Upper lobe of right lung (tissue), 1 donor: ENCODE measurements around the gene PSMD5. TPM values are rescaled to one million over a fixed set of nuclear protein-coding genes. Genes with fewer than 3 reads are reported as not detected.
A peak's percentile ranks its signal among the peaks of the same experiment; 100 is the strongest.

ENCODE experiments used
- ATAC-seq: fragments of 200-7000 bp; cut with Tn5 transposase; one replicate; pipeline ENCODE4 v1.9.1; 2020; ENCODE audit warnings: mild to moderate bottlenecking, moderate library complexity
- DNase-seq: peaks from one replicate; pipeline ENCODE4 v3.0.0-alpha.2; 2020
- H3K27ac ChIP-seq: fragments of 200-600 bp; one replicate; pipeline ENCODE4 v1.8.0; 2022
- H3K27me3 ChIP-seq: fragments of 200-600 bp; one replicate; pipeline ENCODE4 v1.8.0; 2022; ENCODE audit warnings: mild to moderate bottlenecking
- H3K36me3 ChIP-seq: fragments of 200-600 bp; one replicate; pipeline ENCODE4 v1.8.0; 2022
- H3K4me1 ChIP-seq: fragments of 200-600 bp; one replicate; pipeline ENCODE4 v1.8.0; 2022
- H3K4me3 ChIP-seq: fragments of 200-600 bp; one replicate; pipeline ENCODE4 v1.8.0; 2022; ENCODE audit warnings: mild to moderate bottlenecking
- H3K9me3 ChIP-seq: fragments of 200-600 bp; one replicate; pipeline ENCODE4 v1.8.0; 2022
- CTCF ChIP-seq: fragments of 200-600 bp; IDR thresholded peaks from one replicate; pipeline ENCODE4 v1.8.0; 2022; ENCODE audit warnings: antibody characterized with exemption
- intact Hi-C: fragments of 100-400 bp; cut with DNase I; formaldehyde crosslinking; loops from one replicate; pipeline ENCODE4 v1.11.0; 2022
- long read RNA-seq: library from polyadenylated mRNA; unstranded; transcript quantifications from one replicate; pipeline ENCODE4 v2.0.0, GENCODE V29; 2021
- total RNA-seq: library from RNA; stranded (reverse); fragmentation: NEBNext Ultra II Directional; extraction: Animal tissue kit (Norgen Biotek cat#: 25700); gene quantifications from one replicate; pipeline ENCODE4 v1.2.1, GENCODE V29; 2021
- donor health status: DM: no; HTN: yes; CAD: no; lungs with severe emphysema.

The PSMD5 gene
- 38.2 TPM for total RNA-seq
- long read RNA-seq, transcript PSMD5-201 (10 exons, 3,443 nt) = major isoform, 75 of 86 reads
- long read RNA-seq, partial matches to known transcripts = 4 of 86 reads
- long read RNA-seq, other reads (novel, unspliced or antisense) = 7 of 86 reads

- H3K9me3 ChIP-seq = no peaks in the 10 kb centered on the region
- H3K4me1 ChIP-seq = peaks cover 11% of the 10 kb centered on the region
- no peak for TF ChIP-seq CTCF
- H3K4me3 ChIP-seq = peak within 1 kb of the TSS; percentile 78
- ATAC-seq (peak; percentile 98), DNase-seq (peak; percentile 99)
- intact Hi-C loops = no loop called here
- H3K36me3 ChIP-seq = peaks cover 4% of the 10 kb centered on the region
- H3K27me3 ChIP-seq = no peaks in the 10 kb centered on the region
- peak within 1 kb of the TSS; percentile 90 for H3K27ac ChIP-seq
Measured at GRCh38 chr9:120842685-120843485, at the start of gene PSMD5. Gene PSMD5 (minus strand): TSS chr9:120842922. CDS start chr9:120842909, 13 bp downstream.

- ATAC-seq = no peak
- H3K4me3 ChIP-seq = no peak overlapping the region
Measured at GRCh38 chr9:120891884-120892747, 49.4 kb upstream of the PSMD5 start.

GRCh38 chr9:120891245-120891883, 48.6 kb upstream of the PSMD5 start:
- ATAC-seq (no peak), DNase-seq (no peak)
- Histone ChIP-seq H3K36me3 (no peaks in the 10 kb centered on the region), H3K9me3 (no peaks in the 10 kb centered on the region), H3K27me3 (no peaks in the 10 kb centered on the region), H3K4me3 (no peak overlapping the region), H3K27ac (peak overlapping the region; percentile 66), H3K4me1 (peaks cover 33% of the 10 kb centered on the region)
- intact Hi-C loops = no loop called here
- no peak for TF ChIP-seq CTCF

More at GRCh38 chr9:120891884-120892747, 49.4 kb upstream of the PSMD5 start:
- no peak for TF ChIP-seq CTCF
- intact Hi-C loops = no loop called here
- H3K27me3 ChIP-seq = no peaks in the 10 kb centered on the region
- no peaks in the 10 kb centered on the region for H3K36me3 ChIP-seq
- H3K9me3 ChIP-seq = no peaks in the 10 kb centered on the region
- peaks cover 37% of the 10 kb centered on the region for H3K4me1 ChIP-seq
- no peak overlapping the region for H3K27ac ChIP-seq
- no peak for DNase-seq

GRCh38 chr9:120890320-120891244, 47.9 kb upstream of the PSMD5 start:
- DNase-seq (no peak), ATAC-seq (peak; percentile 5)
- no peaks in the 10 kb centered on the region for H3K9me3 ChIP-seq
- H3K27me3 ChIP-seq = no peaks in the 10 kb centered on the region
- TF ChIP-seq CTCF = no peak
- H3K27ac ChIP-seq = peak overlapping the region; percentile 66
- H3K36me3 ChIP-seq = no peaks in the 10 kb centered on the region
- intact Hi-C loops = no loop called here
- H3K4me1 ChIP-seq = peaks cover 41% of the 10 kb centered on the region
- H3K4me3 ChIP-seq = no peak overlapping the region
